ENCODE results near the gene SMYD5.
"Not testable (repeated sequence)": the region's sequence is repeated elsewhere in the genome, so short reads cannot be mapped to it uniquely, and the experiment has no call there.

- not testable (repeated sequence) for TF ChIP-seq CTCF (IDR thresholded peaks at IDR 0.05); ZFX (IDR thresholded peaks at IDR 0.05; ENCODE audit: borderline replicate concordance)
Measured at GRCh38 chr2:73166813-73167212, 47.2 kb upstream of the SMYD5 start.
